IMR-90 (cell line): ENCODE data around the gene HNRNPH2. TPM values are rescaled to one million over a fixed set of nuclear protein-coding genes. Genes with fewer than 3 reads are reported as not detected.
A peak's percentile ranks its signal among the peaks of the same experiment; 100 is the strongest.

Experiments
- ATAC-seq: fragments of 200-7000 bp; cut with Tn5 transposase; 2 replicates; pipeline ENCODE4 v1.9.1; 2020; ENCODE audit warnings: low read depth, mild to moderate bottlenecking, moderate library complexity
- BruUV-seq: library from RNA; stranded (reverse); fragments of 400-500 nt; replicated peaks from 2 replicates; lab custom pipeline; 2021; lab: Mats Ljungman, UMichigan
- CTCF ChIA-PET: fragments of 300-600 bp; formaldehyde crosslinking; extraction: SDS; loops from one replicate; lab custom pipeline; 2021; ENCODE audit warnings: antibody characterized with exemption; lab: Yijun Ruan, JAX
- POLR2A ChIA-PET: fragments of 300-600 bp; sonication (Branson Sonifier 250); formaldehyde crosslinking; loops from one replicate; lab custom pipeline; 2022; ENCODE audit warnings: antibody characterized with exemption; ENCODE audit not compliant: unreplicated experiment; lab: Charles Lee
- DNase-seq: peaks from one replicate; pipeline ENCODE4 v3.0.0; 2013
- H2AFZ ChIP-seq: replicated peaks from 2 replicates; pipeline ENCODE3; 2013; ENCODE audit warnings: low read length, mild to moderate bottlenecking; ENCODE audit not compliant: poor library complexity
- H2AK5ac ChIP-seq: 2 replicates; pipeline ENCODE4 v1.6.1; 2013; ENCODE audit warnings: low read depth, low read length, inconsistent platforms
- H2AK9ac ChIP-seq: replicated peaks from 2 replicates; pipeline ENCODE3; 2013; ENCODE audit warnings: mild to moderate bottlenecking, low read depth, low read length, moderate library complexity; ENCODE audit not compliant: poor library complexity
- H2BK120ac ChIP-seq: 2 replicates; pipeline ENCODE4 v1.6.1; 2013; ENCODE audit warnings: low read depth, low read length, inconsistent platforms
- H2BK15ac ChIP-seq: 3 replicates; pipeline ENCODE4 v1.6.1; 2013; ENCODE audit warnings: low read depth, low read length, inconsistent platforms
- H2BK20ac ChIP-seq: 2 replicates; pipeline ENCODE4 v1.6.1; 2013; ENCODE audit warnings: low read depth, mild to moderate bottlenecking, inconsistent platforms, low read length, moderate library complexity
- H2BK5ac ChIP-seq: 2 replicates; pipeline ENCODE4 v1.6.1; 2013; ENCODE audit warnings: mild to moderate bottlenecking, low read depth, low read length, inconsistent platforms; ENCODE audit not compliant: poor library complexity, severe bottlenecking
- H3K14ac ChIP-seq: replicated peaks from 2 replicates; pipeline ENCODE4 v1.6.1; 2013; ENCODE audit warnings: low read depth, low read length, inconsistent platforms
- H3K18ac ChIP-seq: 2 replicates; pipeline ENCODE4 v1.6.1; 2013; ENCODE audit warnings: low read depth, low read length, control low read depth
- H3K23ac ChIP-seq: 2 replicates; pipeline ENCODE4 v1.6.1; 2013; ENCODE audit warnings: low read depth, low read length, inconsistent platforms
- H3K27ac ChIP-seq: 2 replicates; pipeline ENCODE4 v1.5.1; 2013; ENCODE audit warnings: mild to moderate bottlenecking, control low read depth, low read length; ENCODE audit not compliant: insufficient read depth
- H3K27me3 ChIP-seq: 2 replicates; pipeline ENCODE4 v1.6.1; 2013; ENCODE audit warnings: low read length; ENCODE audit not compliant: control insufficient read depth, insufficient read depth
- H3K36me3 ChIP-seq: 2 replicates; pipeline ENCODE4 v1.6.1; 2013; ENCODE audit warnings: low read length, mixed read lengths; ENCODE audit not compliant: control insufficient read depth, insufficient read depth
- H3K4ac ChIP-seq: 2 replicates; pipeline ENCODE4 v1.6.1; 2013; ENCODE audit warnings: low read depth, low read length, inconsistent platforms
- H3K4me1 ChIP-seq: 2 replicates; pipeline ENCODE4 v1.6.1; 2013; ENCODE audit warnings: low read length, mixed read lengths; ENCODE audit not compliant: control insufficient read depth, insufficient read depth
- H3K4me2 ChIP-seq: 2 replicates; pipeline ENCODE4 v1.6.1; 2013; ENCODE audit warnings: low read depth, mild to moderate bottlenecking, control low read depth, low read length, moderate library complexity
- H3K4me3 ChIP-seq: 2 replicates; pipeline ENCODE4 v1.5.1; 2013; ENCODE audit warnings: low read depth, mild to moderate bottlenecking, control low read depth, low read length, moderate library complexity; ENCODE audit not compliant: insufficient read depth
- H3K56ac ChIP-seq: 2 replicates; pipeline ENCODE4 v1.6.1; 2013; ENCODE audit warnings: low read length, inconsistent platforms; ENCODE audit not compliant: insufficient read depth; ENCODE audit errors: extremely low read depth
- H3K79me1 ChIP-seq, 2 experiments: 2 replicates each; pipeline ENCODE4 v1.6.1; 2013; ENCODE audit warnings: low read length in 2 of 2, inconsistent platforms in 1 of 2, low read depth in 1 of 2
- H3K9ac ChIP-seq: 2 replicates; pipeline ENCODE4 v1.6.1; 2013; ENCODE audit warnings: low read depth, low read length, control low read depth
- H3K9me1 ChIP-seq: 2 replicates; pipeline ENCODE4 v1.6.1; 2013; ENCODE audit warnings: low read length, inconsistent platforms; ENCODE audit not compliant: insufficient read depth
- H3K9me3 ChIP-seq: 2 replicates; pipeline ENCODE4 v1.6.1; 2013; ENCODE audit warnings: low read length; ENCODE audit not compliant: control insufficient read depth, insufficient read depth
- H4K20me1 ChIP-seq: 2 replicates; pipeline ENCODE4 v1.6.1; 2013; ENCODE audit warnings: low read length, inconsistent platforms; ENCODE audit not compliant: insufficient read depth
- H4K5ac ChIP-seq: 2 replicates; pipeline ENCODE4 v1.6.1; 2013; ENCODE audit warnings: mild to moderate bottlenecking, low read depth, low read length, control low read depth
- H4K8ac ChIP-seq, 2 experiments: 2 replicates each; pipeline ENCODE4 v1.6.1; 2013; ENCODE audit warnings: low read depth in 2 of 2, low read length in 2 of 2, control low read depth in 1 of 2, inconsistent platforms in 1 of 2
- H4K91ac ChIP-seq: 2 replicates; pipeline ENCODE4 v1.6.1; 2013; ENCODE audit warnings: low read depth, low read length, inconsistent platforms; ENCODE audit not compliant: insufficient read depth
- CEBPB ChIP-seq: IDR thresholded peaks from 2 replicates; pipeline ENCODE4 v1.6.1; 2012; ENCODE audit warnings: low read depth, low read length, improper control_type of control experiment
- CHD1 ChIP-seq: IDR thresholded peaks from 2 replicates; pipeline ENCODE4 v1.6.1; 2012; ENCODE audit warnings: low read depth, low read length, improper control_type of control experiment
- RAD21 ChIP-seq: IDR thresholded peaks from 2 replicates; pipeline ENCODE4 v1.6.1; 2012; ENCODE audit warnings: low read length, improper control_type of control experiment
- WGBS, 2 experiments: methylation state at CpG; one replicate each; pipeline versions ENCODE4 v1.1.5 to v1.1.7; 2013; ENCODE audit warnings: missing lambda C conversion rate in 2 of 2; ENCODE audit not compliant: insufficient read length in 1 of 2; ENCODE audit errors: extremely low coverage in 2 of 2; 5-methylcytosine and 5-hydroxymethylcytosine counted together
- dilution Hi-C: fragments of 300-500 bp; cut with HindIII; formaldehyde crosslinking; loops from one replicate; pipeline ENCODE4 v1.14.3; 2018; ENCODE audit warnings: low sequenced_read_pairs; ENCODE audit not compliant: unreplicated experiment
- in situ Hi-C: fragments of 300-500 bp; cut with MboI; formaldehyde crosslinking; loops from 3 replicates; pipeline ENCODE4 v1.14.3; 2019; ENCODE audit warnings: low sequenced_read_pairs, inconsistent platforms, mixed read lengths
- intact Hi-C: fragments of 100-400 bp; cut with micrococcal nuclease; formaldehyde crosslinking; loops from 2 replicates; pipeline ENCODE4 v1.10.0; 2022
- polyA plus RNA-seq, 3 experiments: library from polyadenylated mRNA; depleted of rRNA; stranded (reverse); fragments of >200 nt; gene quantifications; 2 replicates each; pipeline ENCODE4 v1.2.3, GENCODE V29; 2012; ENCODE audit warnings: low replicate concordance in 1 of 3
- total RNA-seq: library from RNA; depleted of rRNA; stranded (reverse); fragments of >200 nt; gene quantifications from 2 replicates; pipeline ENCODE4 v1.2.3, GENCODE V29; 2012
- TF ChIP-seq, protein P1 (sequence below): conservative IDR thresholded peaks from 2 replicates; pipeline ENCODE4 v1.5.1; 2012; ENCODE audit warnings: mild to moderate bottlenecking, low read depth, low read length, improper control_type of control experiment

Gene HNRNPH2
- total and polyA plus RNA-seq, 2 of the 4 experiments (the other 2 are of a cell fraction), result 42.8 to 54.3 TPM

GRCh38 chrX:101408532-101408841, 465 bp downstream of the HNRNPH2 start:
- peak overlapping the region; percentile 44 for H2AK9ac ChIP-seq
- H3K4ac ChIP-seq, result peak overlapping the region; percentile 45; the same call in 1 of the 2 replicates
- no peaks in the 10 kb centered on the region for H3K9me3 ChIP-seq
- H3K4me3 ChIP-seq, result peak overlapping the region; percentile 75
- H4K5ac ChIP-seq, result peak overlapping the region; percentile 56; the same call in 1 of the 2 replicates
- DNase-seq, result no peak
- peaks cover 11% of the 10 kb centered on the region for H4K20me1 ChIP-seq
- H3K14ac ChIP-seq, result peak overlapping the region; percentile 57
- H4K91ac ChIP-seq, result no peak overlapping the region
- H3K4me2 ChIP-seq, result peak overlapping the region; percentile 47; the same call in 1 of the 2 replicates
- no peak for ATAC-seq
- no peaks in the 10 kb centered on the region for H3K4me1 ChIP-seq
- peaks cover 0 to 6% of the 10 kb centered on the region in 2 experiments; a peak in 1 of 4 replicates for H3K79me1 ChIP-seq
- TF ChIP-seq CEBPB, result no peak
- TF ChIP-seq, protein P1, sequence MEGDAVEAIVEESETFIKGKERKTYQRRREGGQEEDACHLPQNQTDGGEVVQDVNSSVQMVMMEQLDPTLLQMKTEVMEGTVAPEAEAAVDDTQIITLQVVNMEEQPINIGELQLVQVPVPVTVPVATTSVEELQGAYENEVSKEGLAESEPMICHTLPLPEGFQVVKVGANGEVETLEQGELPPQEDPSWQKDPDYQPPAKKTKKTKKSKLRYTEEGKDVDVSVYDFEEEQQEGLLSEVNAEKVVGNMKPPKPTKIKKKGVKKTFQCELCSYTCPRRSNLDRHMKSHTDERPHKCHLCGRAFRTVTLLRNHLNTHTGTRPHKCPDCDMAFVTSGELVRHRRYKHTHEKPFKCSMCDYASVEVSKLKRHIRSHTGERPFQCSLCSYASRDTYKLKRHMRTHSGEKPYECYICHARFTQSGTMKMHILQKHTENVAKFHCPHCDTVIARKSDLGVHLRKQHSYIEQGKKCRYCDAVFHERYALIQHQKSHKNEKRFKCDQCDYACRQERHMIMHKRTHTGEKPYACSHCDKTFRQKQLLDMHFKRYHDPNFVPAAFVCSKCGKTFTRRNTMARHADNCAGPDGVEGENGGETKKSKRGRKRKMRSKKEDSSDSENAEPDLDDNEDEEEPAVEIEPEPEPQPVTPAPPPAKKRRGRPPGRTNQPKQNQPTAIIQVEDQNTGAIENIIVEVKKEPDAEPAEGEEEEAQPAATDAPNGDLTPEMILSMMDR, result 0 out of 2 replicates have a peak, but pooled peaks have one; percentile 8
- 0 out of 2 replicates have a peak, but pooled peaks have one; percentile 62 for TF ChIP-seq CHD1
- TF ChIP-seq RAD21, result no peak
- no peak overlapping the region for H2BK15ac ChIP-seq
- in situ Hi-C loops, result no loop called here
- dilution Hi-C loops, result no loop called here
- CTCF ChIA-PET, result no interaction called here
- H2AK5ac ChIP-seq, result no peak overlapping the region
- no peak overlapping the region for H2BK20ac ChIP-seq
- peaks cover 12% of the 10 kb centered on the region for H3K36me3 ChIP-seq
- peak overlapping the region; percentile 97 for H3K27ac ChIP-seq
- intact Hi-C loops, result no loop called here
- H2BK5ac ChIP-seq, result peak overlapping the region; percentile 85
- POLR2A ChIA-PET, result no interaction called here
- no peaks in the 10 kb centered on the region for H3K27me3 ChIP-seq
- H3K9me1 ChIP-seq, result no peaks in the 10 kb centered on the region
- H3K9ac ChIP-seq, result peak overlapping the region; percentile 92
- WGBS, 2 experiments, result 10% methylated on average over 2 of the region's 8 CpGs; no CpG with 5 or more reads in 1 of the 2 experiments
- H2AFZ ChIP-seq, result peak overlapping the region; percentile 86
- H3K23ac ChIP-seq, result peak overlapping the region; percentile 53; the same call in 1 of the 2 replicates
- BruUV-seq, result no TSS peak
- no peak overlapping the region for H2BK120ac ChIP-seq
- peak overlapping the region; percentile 46; the same call in 1 of the 2 replicates for H3K56ac ChIP-seq
- peak overlapping the region; percentile 13; the same call in 1 of the 2 replicates for H3K18ac ChIP-seq
- peak overlapping the region in 1 of 2 experiments; percentile 50; a peak in 2 of 4 replicates for H4K8ac ChIP-seq
